Gastrocnemius medialis (tissue), 4 donors: Measurements from ENCODE around the gene SYNPR. TPM values are rescaled to one million over a fixed set of nuclear protein-coding genes. Genes with fewer than 3 reads are reported as not detected.

Experiments used
- ATAC-seq, 2 donors: fragments of 150-250 bp; one replicate each; pipeline ENCODE4 v1.9.1; 2016
- DNase-seq, 2 donors: peaks; one replicate each; pipeline ENCODE4 v3.0.0-alpha.2; 2019
- H3K27ac ChIP-seq, 4 donors: fragments of 200-600 bp; sonication (generic); 1 replicate in 1 of 4; 2 replicates in 3 of 4; pipeline ENCODE4 v1.5.1; 2016 to 2018; ENCODE audit warnings: mild to moderate bottlenecking in 2 of 4, moderate library complexity in 1 of 4
- H3K27me3 ChIP-seq, 3 donors: fragments of 200-600 bp; sonication (generic) in 2 of 3; 1 replicate in 1 of 3; 2 replicates in 2 of 3; pipeline versions ENCODE4 v1.5.1 to v1.6.0; 2016 to 2019; ENCODE audit warnings: mild to moderate bottlenecking in 1 of 3, moderate library complexity in 1 of 3
- H3K36me3 ChIP-seq, 2 donors: fragments of 200-600 bp; sonication (generic) in 1 of 2; one replicate each; pipeline ENCODE4 v1.5.1; 2017 to 2018
- H3K4me1 ChIP-seq, 2 donors: fragments of 200-600 bp; sonication (generic) in 1 of 2; one replicate each; pipeline ENCODE4 v1.5.1; 2016 to 2017; ENCODE audit warnings: mild to moderate bottlenecking in 2 of 2
- H3K4me3 ChIP-seq, 4 donors: fragments of 200-600 bp; sonication (generic) in 3 of 4; 1 replicate in 1 of 4; 2 replicates in 3 of 4; pipeline ENCODE4 v1.5.1; 2016 to 2019; ENCODE audit warnings: mild to moderate bottlenecking in 2 of 4
- H3K9me3 ChIP-seq, 3 donors: fragments of 200-600 bp; sonication (generic) in 2 of 3; 1 replicate in 1 of 3; 2 replicates in 2 of 3; pipeline ENCODE4 v1.5.1; 2016 to 2019
- POLR2A ChIP-seq, 2 donors: fragments of 450-650 bp; IDR thresholded peaks; one replicate each; pipeline ENCODE4 v1.6.1; 2017; ENCODE audit warnings: antibody characterized with exemption in 2 of 2, mild to moderate bottlenecking in 2 of 2, moderate library complexity in 2 of 2
- in situ Hi-C, 4 donors: fragments of 200-750 bp; cut with MboI; loops; one replicate each; pipeline versions ENCODE4 v1.15.0 to v1.8.0; 2017; ENCODE audit warnings: low sequenced_read_pairs in 4 of 4
- intact Hi-C: fragments of 100-400 bp; cut with DNase I; formaldehyde crosslinking; loops from one replicate; pipeline ENCODE4 v1.15.1; 2023; ENCODE audit warnings: low total_unique reads
- total RNA-seq, 4 donors: library from RNA; depleted of rRNA; stranded (reverse); fragments of >200 nt; gene quantifications; one replicate each; pipeline versions ENCODE4 v1.1.0 to v1.2.3, GENCODE V29; 2016
- TF ChIP-seq, protein P1 (sequence below), 5 experiments: fragments of 450-650 bp in 3 of 5; fragments of 200-600 bp in 2 of 5; sonication (generic) in 2 of 5; IDR thresholded peaks in 4 of 5; conservative IDR thresholded peaks in 1 of 5; 1 replicate in 4 of 5; 2 replicates in 1 of 5; pipeline ENCODE4 v1.5.1; 2016 to 2019; ENCODE audit warnings: antibody characterized with exemption in 5 of 5, mild to moderate bottlenecking in 3 of 5, moderate library complexity in 3 of 5

Gene SYNPR
- total RNA-seq, 4 donors from 2014 or later, result not detected

GRCh38 chr3:63232764-63233396 lies 45.2 kb upstream of the SYNPR start:
- Histone ChIP-seq H3K27me3 (no peaks in the 10 kb centered on the region), H3K36me3 (no peaks in the 10 kb centered on the region), H3K27ac (no peak overlapping the region), H3K4me3 (no peak overlapping the region), H3K9me3 (no peaks in the 10 kb centered on the region), H3K4me1 (no peaks in the 10 kb centered on the region)
- in situ Hi-C loops, result loop anchor here in 1 of 4 donors (25.0 kb wide), 1 partner anchor 621 kb away; no protein-coding TSS in a partner anchor
- ATAC-seq, result no peak
- intact Hi-C loops, result no loop called here
- no peak for TF ChIP-seq POLR2A (IDR thresholded peaks at IDR 0.05)
- TF ChIP-seq, protein P1, sequence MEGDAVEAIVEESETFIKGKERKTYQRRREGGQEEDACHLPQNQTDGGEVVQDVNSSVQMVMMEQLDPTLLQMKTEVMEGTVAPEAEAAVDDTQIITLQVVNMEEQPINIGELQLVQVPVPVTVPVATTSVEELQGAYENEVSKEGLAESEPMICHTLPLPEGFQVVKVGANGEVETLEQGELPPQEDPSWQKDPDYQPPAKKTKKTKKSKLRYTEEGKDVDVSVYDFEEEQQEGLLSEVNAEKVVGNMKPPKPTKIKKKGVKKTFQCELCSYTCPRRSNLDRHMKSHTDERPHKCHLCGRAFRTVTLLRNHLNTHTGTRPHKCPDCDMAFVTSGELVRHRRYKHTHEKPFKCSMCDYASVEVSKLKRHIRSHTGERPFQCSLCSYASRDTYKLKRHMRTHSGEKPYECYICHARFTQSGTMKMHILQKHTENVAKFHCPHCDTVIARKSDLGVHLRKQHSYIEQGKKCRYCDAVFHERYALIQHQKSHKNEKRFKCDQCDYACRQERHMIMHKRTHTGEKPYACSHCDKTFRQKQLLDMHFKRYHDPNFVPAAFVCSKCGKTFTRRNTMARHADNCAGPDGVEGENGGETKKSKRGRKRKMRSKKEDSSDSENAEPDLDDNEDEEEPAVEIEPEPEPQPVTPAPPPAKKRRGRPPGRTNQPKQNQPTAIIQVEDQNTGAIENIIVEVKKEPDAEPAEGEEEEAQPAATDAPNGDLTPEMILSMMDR (IDR thresholded peaks at IDR 0.05 in 4 of 5, conservative IDR thresholded peaks at IDR 0.05 in 1 of 5), result no peak
- DNase-seq, result no peak

DNA sequence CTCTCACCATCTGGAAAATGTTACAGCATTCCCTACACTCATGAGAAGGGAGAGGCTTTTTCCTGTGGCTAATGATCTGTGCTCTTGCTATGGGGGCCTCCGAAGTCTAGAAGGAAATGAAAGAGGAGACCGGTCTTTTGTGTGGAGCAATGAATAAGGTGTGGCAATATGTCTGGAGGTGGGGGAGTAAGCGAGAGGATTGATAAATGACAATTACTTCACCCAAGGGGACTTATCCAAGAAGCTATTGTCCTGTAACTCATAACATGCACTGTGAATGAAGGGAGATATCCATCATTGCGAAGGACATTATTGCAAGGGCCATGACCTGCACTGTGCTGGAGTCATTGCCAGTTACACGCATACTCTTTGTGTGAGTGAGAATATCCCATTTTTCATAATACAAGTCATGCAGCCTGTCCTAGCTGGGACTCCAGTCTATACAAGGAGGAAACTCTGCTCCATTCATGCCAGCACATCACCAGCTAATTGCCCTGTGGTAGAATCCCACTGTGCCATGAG lies 37.7 kb upstream of the SYNPR start:
- DNase-seq (no peak), ATAC-seq (no peak)
- Histone ChIP-seq H3K4me3 (no peak overlapping the region), H3K9me3 (no peaks in the 10 kb centered on the region), H3K36me3 (no peaks in the 10 kb centered on the region), H3K27ac (no peak overlapping the region), H3K27me3 (no peaks in the 10 kb centered on the region), H3K4me1 (no peaks in the 10 kb centered on the region)
- TF ChIP-seq, protein P1 (IDR thresholded peaks at IDR 0.05 in 4 of 5, conservative IDR thresholded peaks at IDR 0.05 in 1 of 5), result no peak
- intact Hi-C loops, result no loop called here
- in situ Hi-C loops, result loop anchor here in 1 of 4 donors (25.0 kb wide), 1 partner anchor 628 kb away; no protein-coding TSS in a partner anchor

DNA sequence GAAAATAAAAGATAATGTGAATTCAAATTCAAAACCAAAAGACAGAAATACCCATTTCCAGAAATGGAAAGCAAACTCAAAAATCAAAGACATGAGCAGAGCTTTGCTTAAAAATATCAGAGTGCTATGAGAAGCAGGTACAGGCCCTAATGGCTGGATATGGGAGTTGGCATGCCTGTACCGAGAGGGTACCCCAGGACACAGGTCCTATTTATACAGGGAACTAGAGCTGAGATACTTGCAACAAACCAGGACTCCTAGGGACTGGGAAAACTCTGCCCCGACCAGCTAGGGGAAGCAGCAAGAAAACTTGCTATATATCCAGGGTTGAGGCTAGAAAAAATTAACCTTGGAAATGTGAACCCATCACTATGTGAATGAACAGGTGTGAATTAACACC lies 36.0 kb upstream of the SYNPR start:
- ATAC-seq (no peak), DNase-seq (no peak)
- Histone ChIP-seq H3K4me3 (no peak overlapping the region), H3K27me3 (no peaks in the 10 kb centered on the region), H3K36me3 (no peaks in the 10 kb centered on the region), H3K4me1 (no peaks in the 10 kb centered on the region), H3K27ac (no peak overlapping the region), H3K9me3 (no peaks in the 10 kb centered on the region)
- intact Hi-C loops, result no loop called here
- in situ Hi-C loops, result loop anchor here in 1 of 4 donors (25.0 kb wide), 1 partner anchor 630 kb away; no protein-coding TSS in a partner anchor
- no peak for TF ChIP-seq POLR2A (IDR thresholded peaks at IDR 0.05)
- TF ChIP-seq, protein P1 (IDR thresholded peaks at IDR 0.05 in 4 of 5, conservative IDR thresholded peaks at IDR 0.05 in 1 of 5), result no peak

DNA sequence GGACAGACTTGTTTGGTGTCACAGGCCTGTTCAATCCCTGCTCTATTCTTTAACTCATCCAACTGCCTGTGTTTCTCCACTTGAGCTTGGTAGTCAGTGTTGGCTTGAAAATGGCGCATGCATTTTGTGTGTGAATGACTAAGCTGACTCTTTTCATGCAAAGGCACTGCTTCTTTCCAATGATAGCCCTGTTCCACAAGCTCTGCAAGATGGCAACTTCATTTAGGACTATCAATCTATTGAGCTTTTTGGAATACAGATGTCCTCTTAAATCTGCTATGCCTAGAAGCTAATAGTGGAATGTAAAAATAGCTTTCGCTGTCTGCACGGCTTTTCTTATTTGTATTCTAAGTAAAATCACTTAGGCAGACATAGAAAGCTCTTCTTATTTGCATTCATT lies 33.6 kb upstream of the SYNPR start:
- DNase-seq (no peak), ATAC-seq (no peak)
- Histone ChIP-seq H3K27ac (no peak overlapping the region), H3K4me3 (no peak overlapping the region), H3K9me3 (no peaks in the 10 kb centered on the region), H3K36me3 (no peaks in the 10 kb centered on the region), H3K27me3 (no peaks in the 10 kb centered on the region), H3K4me1 (no peaks in the 10 kb centered on the region)
- intact Hi-C loops, result no loop called here
- TF ChIP-seq, protein P1 (IDR thresholded peaks at IDR 0.05 in 4 of 5, conservative IDR thresholded peaks at IDR 0.05 in 1 of 5), result no peak
- TF ChIP-seq POLR2A (IDR thresholded peaks at IDR 0.05), result no peak
- in situ Hi-C loops, result loop anchor here in 1 of 4 donors (25.0 kb wide), 1 partner anchor 632 kb away; no protein-coding TSS in a partner anchor
